ENCODE measurements around the gene PROCA1. TPM values are rescaled to one million over a fixed set of nuclear protein-coding genes. Genes with fewer than 3 reads are reported as not detected.
"Not testable (repeated sequence)": the region's sequence is repeated elsewhere in the genome, so short reads cannot be mapped to it uniquely, and the experiment has no call there.

The PROCA1 gene
- total RNA-seq, 2 experiments from 2014 or later, result 4.5 to 4.6 TPM

DNA sequence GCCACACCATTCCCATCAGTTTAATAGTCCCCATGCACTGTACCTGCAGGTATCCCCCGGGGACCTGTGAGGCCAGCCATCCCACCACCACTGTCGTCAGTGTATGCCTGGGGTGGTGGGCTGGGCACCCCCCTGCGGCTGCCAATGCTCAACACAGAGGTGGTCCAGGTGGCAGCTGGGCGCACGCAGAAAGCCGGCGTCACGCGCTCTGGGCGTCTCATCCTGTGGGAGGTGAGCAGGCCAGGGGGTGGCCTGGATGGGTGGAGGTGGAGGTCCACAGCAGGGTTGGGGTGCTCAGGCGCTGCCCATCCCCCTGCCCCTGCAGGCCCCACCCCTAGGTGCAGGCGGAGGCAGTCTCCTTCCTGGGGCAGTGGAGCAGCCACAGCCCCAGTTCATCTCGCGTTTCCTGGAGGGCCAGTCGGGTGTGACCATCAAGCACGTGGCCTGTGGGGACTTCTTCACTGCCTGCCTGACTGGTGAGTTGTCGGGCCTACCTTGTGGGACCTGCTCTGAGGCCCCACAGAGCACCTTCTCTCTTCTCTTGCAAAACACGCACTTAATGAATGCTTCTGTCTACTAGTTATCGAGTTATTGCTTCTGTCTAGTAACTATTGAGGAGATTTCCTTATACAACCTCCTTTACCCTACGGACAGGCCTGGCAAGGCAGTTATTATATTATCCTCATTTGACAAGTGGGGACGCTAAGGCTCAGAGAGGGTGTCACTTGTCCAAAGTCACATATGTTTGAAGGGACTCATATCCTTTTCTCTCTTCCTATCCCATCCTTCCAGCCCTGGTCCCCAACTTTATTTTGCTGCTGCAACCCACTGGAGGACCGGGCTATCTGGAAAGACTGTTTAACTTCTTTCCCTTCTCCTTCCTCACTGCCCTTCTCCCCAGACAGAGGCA is 26.3 kb upstream of the PROCA1 start:
- TSS peak; percentile 85 for BruUV-seq (replicated peaks)
- TF ChIP-seq CTCF (conservative IDR thresholded peaks at IDR 0.05; ENCODE audit: low read length) (no peak), EZH2phosphoT487 (IDR thresholded peaks at IDR 0.05; ENCODE audit: borderline replicate concordance, low read depth, low read length) (no peak)
- no peaks in the 10 kb centered on the region for H4K20me1 ChIP-seq (ENCODE audit: insufficient read depth, low read length)
- peaks cover 32% of the 10 kb centered on the region for H3K36me3 ChIP-seq (ENCODE audit: insufficient read depth, low read length)
- DNase-seq (ENCODE audit: low spot score), result peak; percentile 96
- peak overlapping the region; percentile 77 for H3K4me2 ChIP-seq (ENCODE audit: low read length)
- H3K27ac ChIP-seq (ENCODE audit: low read depth, low read length, poor library complexity, severe bottlenecking), result peak overlapping the region; percentile 95
- peak overlapping the region; percentile 22; the same call in 1 of the 2 replicates for H2AFZ ChIP-seq (ENCODE audit: low read length)
- H3K4me3 ChIP-seq (ENCODE audit: low read depth, low read length, poor library complexity, severe bottlenecking), result peak overlapping the region; percentile 60
- H3K9me2 ChIP-seq (ENCODE audit: insufficient read depth, low read length), result no peaks in the 10 kb centered on the region
- H3K4me1 ChIP-seq (ENCODE audit: insufficient read depth, low read length, poor library complexity, severe bottlenecking), result peaks cover 68% of the 10 kb centered on the region
- CTCF ChIA-PET (ENCODE audit: unreplicated experiment), result interaction anchor here (1.3 kb wide), 1 partner anchor 10 kb away, joined by 5 read pairs; no protein-coding TSS in a partner anchor
- intact Hi-C loops (cut with micrococcal nuclease; ENCODE audit: unreplicated experiment), result loop anchor here (1.0 kb wide), 2 partner anchors 10 to 12 kb away; partner anchors contain the start of gene NEK8
- H3K9me3 ChIP-seq (ENCODE audit: low read length), result peaks cover 3% of the 10 kb centered on the region; the same call in 1 of the 2 replicates
- peaks cover 10% of the 10 kb centered on the region; the same call in 1 of the 2 replicates for H3K79me2 ChIP-seq (ENCODE audit: insufficient read depth, low read depth, low read length)
- POLR2A ChIA-PET, result interaction anchor here (5.6 kb wide), 1 partner anchor 11 kb away, joined by 56 read pairs; the partner anchor contains the start of genes NEK8 and TLCD1

GRCh38 chr17:28737316-28737715 is 25.6 kb upstream of the PROCA1 start:
- ChIA-PET POLR2A (no interaction called here), CTCF (ENCODE audit: unreplicated experiment) (no interaction called here)
- peaks cover 32% of the 10 kb centered on the region for H3K36me3 ChIP-seq (ENCODE audit: insufficient read depth, low read length)
- peak overlapping the region; percentile 60 for H3K4me3 ChIP-seq (ENCODE audit: low read depth, low read length, poor library complexity, severe bottlenecking)
- H4K20me1 ChIP-seq (ENCODE audit: insufficient read depth, low read length), result no peaks in the 10 kb centered on the region
- TF ChIP-seq CTCF (conservative IDR thresholded peaks at IDR 0.05; ENCODE audit: low read length), result no peak
- TF ChIP-seq EZH2phosphoT487 (IDR thresholded peaks at IDR 0.05; ENCODE audit: borderline replicate concordance, low read depth, low read length), result no peak
- H2AFZ ChIP-seq (ENCODE audit: low read length), result no peak overlapping the region
- H3K9me2 ChIP-seq (ENCODE audit: insufficient read depth, low read length), result no peaks in the 10 kb centered on the region
- peaks cover 65% of the 10 kb centered on the region for H3K4me1 ChIP-seq (ENCODE audit: insufficient read depth, low read length, poor library complexity, severe bottlenecking)
- no peak for DNase-seq (ENCODE audit: low spot score)
- peak overlapping the region; percentile 95 for H3K27ac ChIP-seq (ENCODE audit: low read depth, low read length, poor library complexity, severe bottlenecking)
- peak overlapping the region; percentile 77 for H3K4me2 ChIP-seq (ENCODE audit: low read length)
- peaks cover 3% of the 10 kb centered on the region; the same call in 1 of the 2 replicates for H3K9me3 ChIP-seq (ENCODE audit: low read length)
- no TSS peak for BruUV-seq (replicated peaks)
- H3K79me2 ChIP-seq (ENCODE audit: insufficient read depth, low read depth, low read length), result peaks cover 10% of the 10 kb centered on the region; the same call in 1 of the 2 replicates
- intact Hi-C loops (cut with micrococcal nuclease; ENCODE audit: unreplicated experiment), result no loop called here

GRCh38 chr17:28735913-28736769 is 24.5 kb upstream of the PROCA1 start:
- not testable (repeated sequence) for H4K20me1 ChIP-seq (ENCODE audit: insufficient read depth, low read length)

More at GRCh38 chr17:28735913-28736769, 24.5 kb upstream of the PROCA1 start:
- H3K4me2 ChIP-seq (ENCODE audit: low read length); intact Hi-C loops (cut with micrococcal nuclease; ENCODE audit: unreplicated experiment); H3K4me3 ChIP-seq (ENCODE audit: low read depth, low read length, poor library complexity, severe bottlenecking); H3K27ac ChIP-seq (ENCODE audit: low read depth, low read length, poor library complexity, severe bottlenecking); DNase-seq (ENCODE audit: low spot score); H3K9me2 ChIP-seq (ENCODE audit: insufficient read depth, low read length); H3K9me3 ChIP-seq (ENCODE audit: low read length); H2AFZ ChIP-seq (ENCODE audit: low read length); CTCF ChIA-PET (ENCODE audit: unreplicated experiment): not testable (repeated sequence)
- Histone ChIP-seq H3K36me3 (ENCODE audit: insufficient read depth, low read length) (peaks cover 32% of the 10 kb centered on the region), H3K4me1 (ENCODE audit: insufficient read depth, low read length, poor library complexity, severe bottlenecking) (peaks cover 54% of the 10 kb centered on the region), H3K79me2 (ENCODE audit: insufficient read depth, low read depth, low read length) (peaks cover 10% of the 10 kb centered on the region; the same call in 1 of the 2 replicates)
- TSS peak; percentile 81 for BruUV-seq (replicated peaks)
- POLR2A ChIA-PET, result interaction anchor here (1.1 kb wide), 1 partner anchor 16 kb away, joined by 3 read pairs; the partner anchor contains the start of gene RPL23A

Data from OCI-LY7 (cell line).